HepG2 (cell line): ENCODE data around the gene DOK7. TPM values are rescaled to one million over a fixed set of nuclear protein-coding genes. Genes with fewer than 3 reads are reported as not detected.

ENCODE experiments used
- ASH2L ChIP-seq: fragments of 300-600, 200-600 bp; sonication (generic); IDR thresholded peaks from 2 replicates; pipeline ENCODE4 v1.7.0; 2017; ENCODE audit warnings: low read depth, mild to moderate bottlenecking, moderate library complexity, mixed read lengths, low read length; ENCODE audit not compliant: insufficient read length
- HNRNPK ChIP-seq: fragments of 200-400 bp; formaldehyde crosslinking; IDR thresholded peaks from 2 replicates; pipeline ENCODE4 v1.6.1; 2018; ENCODE audit warnings: low read length, low read depth, moderate library complexity, mild to moderate bottlenecking; ENCODE audit not compliant: poor library complexity, severe bottlenecking
- NKX3-1 ChIP-seq: sonication (generic); formaldehyde crosslinking; IDR thresholded peaks from 2 replicates; pipeline ENCODE4 v1.5.0; 2020; ENCODE audit warnings: missing genetic modification reagents
- RAD51 ChIP-seq: fragments of 450-650 bp; IDR thresholded peaks from 2 replicates; pipeline ENCODE4 v1.6.1; 2016; ENCODE audit warnings: borderline replicate concordance
- STAG1 ChIP-seq: sonication (generic); formaldehyde crosslinking; IDR thresholded peaks from 2 replicates; pipeline ENCODE4 v1.4.0; 2020; ENCODE audit warnings: missing genetic modification reagents
- ZHX2 ChIP-seq, 2 experiments: sonication (generic) in 1 of 2; formaldehyde crosslinking in 1 of 2; IDR thresholded peaks; 2 replicates each; pipeline versions ENCODE4 v1.6.1 to v1.9.0; 2014 to 2022; ENCODE audit warnings: antibody characterized with exemption in 1 of 2, borderline replicate concordance in 1 of 2, inconsistent platforms in 1 of 2, low read depth in 1 of 2, missing genetic modification reagents in 1 of 2
- ZNF10 ChIP-seq: sonication (generic); formaldehyde crosslinking; IDR thresholded peaks from 2 replicates; pipeline ENCODE4 v1.4.0; 2020; ENCODE audit warnings: mild to moderate bottlenecking, low read depth, missing genetic modification reagents, borderline replicate concordance
- ZNF570 ChIP-seq: sonication (generic); formaldehyde crosslinking; IDR thresholded peaks from 2 replicates; pipeline ENCODE4 v1.4.0; 2020; ENCODE audit warnings: mild to moderate bottlenecking, missing genetic modification reagents, borderline replicate concordance
- ZNF609 ChIP-seq: sonication (generic); formaldehyde crosslinking; IDR thresholded peaks from 2 replicates; pipeline ENCODE4 v1.4.0; 2020; ENCODE audit warnings: mild to moderate bottlenecking, missing genetic modification reagents, borderline replicate concordance
- ZSCAN9 ChIP-seq: IDR thresholded peaks from 2 replicates; pipeline ENCODE4 v1.6.1; 2016; ENCODE audit warnings: borderline replicate concordance
- polyA plus RNA-seq, 8 experiments: library from polyadenylated mRNA; depleted of rRNA in 3 of 8; stranded (reverse) in 7 of 8; unstranded in 1 of 8; fragments of >200 nt; fragmentation: Illumina TruSeq in 4 of 8; extraction: Trizol in 4 of 8; gene quantifications; 2 replicates each; pipeline versions ENCODE4 v1.2.1 to v1.2.3, GENCODE V29; 2011 to 2016; ENCODE audit warnings: low read depth in 4 of 8, missing spikeins in 1 of 8, mixed read lengths in 1 of 8; ENCODE audit not compliant: insufficient read depth in 1 of 8
- total RNA-seq, 5 experiments: library from RNA; depleted of rRNA; stranded (reverse); fragments of >200 nt; fragmentation: Illumina TruSeq; extraction: Trizol; gene quantifications; 2 replicates each; pipeline ENCODE4 v1.2.3, GENCODE V29; 2016; ENCODE audit warnings: low read depth in 1 of 5
- TF ChIP-seq, protein P1 (sequence below): sonication (generic); formaldehyde crosslinking; IDR thresholded peaks from 2 replicates; pipeline ENCODE4 v1.4.0; 2020; ENCODE audit warnings: missing genetic modification reagents

The DOK7 gene
- total and polyA plus RNA-seq, 2 of the 13 experiments (the other 11 are each of a cell fraction or from before 2014, with no cell fraction given) = 0.03 to 0.07 TPM

- TF ChIP-seq ZNF609 (peak; percentile 40; the same call in 1 of the 2 replicates), ZNF10 (no peak), ASH2L (peak; percentile 14), ZSCAN9 (CRISPR knock-in tag) (no peak), NKX3-1 (CRISPR knock-in tag) (no peak), RAD51 (no peak), ZHX2 (IDR thresholded peaks at IDR 0.05; ENCODE audit: low read depth) (no peak), ZHX2 (CRISPR knock-in tag; IDR thresholded peaks at IDR 0.05; ENCODE audit: borderline replicate concordance) (no peak), STAG1 (CRISPR knock-in tag) (peak; percentile 98), HNRNPK (no peak), ZNF570 (CRISPR knock-in tag) (no peak)
- TF ChIP-seq, protein P1, sequence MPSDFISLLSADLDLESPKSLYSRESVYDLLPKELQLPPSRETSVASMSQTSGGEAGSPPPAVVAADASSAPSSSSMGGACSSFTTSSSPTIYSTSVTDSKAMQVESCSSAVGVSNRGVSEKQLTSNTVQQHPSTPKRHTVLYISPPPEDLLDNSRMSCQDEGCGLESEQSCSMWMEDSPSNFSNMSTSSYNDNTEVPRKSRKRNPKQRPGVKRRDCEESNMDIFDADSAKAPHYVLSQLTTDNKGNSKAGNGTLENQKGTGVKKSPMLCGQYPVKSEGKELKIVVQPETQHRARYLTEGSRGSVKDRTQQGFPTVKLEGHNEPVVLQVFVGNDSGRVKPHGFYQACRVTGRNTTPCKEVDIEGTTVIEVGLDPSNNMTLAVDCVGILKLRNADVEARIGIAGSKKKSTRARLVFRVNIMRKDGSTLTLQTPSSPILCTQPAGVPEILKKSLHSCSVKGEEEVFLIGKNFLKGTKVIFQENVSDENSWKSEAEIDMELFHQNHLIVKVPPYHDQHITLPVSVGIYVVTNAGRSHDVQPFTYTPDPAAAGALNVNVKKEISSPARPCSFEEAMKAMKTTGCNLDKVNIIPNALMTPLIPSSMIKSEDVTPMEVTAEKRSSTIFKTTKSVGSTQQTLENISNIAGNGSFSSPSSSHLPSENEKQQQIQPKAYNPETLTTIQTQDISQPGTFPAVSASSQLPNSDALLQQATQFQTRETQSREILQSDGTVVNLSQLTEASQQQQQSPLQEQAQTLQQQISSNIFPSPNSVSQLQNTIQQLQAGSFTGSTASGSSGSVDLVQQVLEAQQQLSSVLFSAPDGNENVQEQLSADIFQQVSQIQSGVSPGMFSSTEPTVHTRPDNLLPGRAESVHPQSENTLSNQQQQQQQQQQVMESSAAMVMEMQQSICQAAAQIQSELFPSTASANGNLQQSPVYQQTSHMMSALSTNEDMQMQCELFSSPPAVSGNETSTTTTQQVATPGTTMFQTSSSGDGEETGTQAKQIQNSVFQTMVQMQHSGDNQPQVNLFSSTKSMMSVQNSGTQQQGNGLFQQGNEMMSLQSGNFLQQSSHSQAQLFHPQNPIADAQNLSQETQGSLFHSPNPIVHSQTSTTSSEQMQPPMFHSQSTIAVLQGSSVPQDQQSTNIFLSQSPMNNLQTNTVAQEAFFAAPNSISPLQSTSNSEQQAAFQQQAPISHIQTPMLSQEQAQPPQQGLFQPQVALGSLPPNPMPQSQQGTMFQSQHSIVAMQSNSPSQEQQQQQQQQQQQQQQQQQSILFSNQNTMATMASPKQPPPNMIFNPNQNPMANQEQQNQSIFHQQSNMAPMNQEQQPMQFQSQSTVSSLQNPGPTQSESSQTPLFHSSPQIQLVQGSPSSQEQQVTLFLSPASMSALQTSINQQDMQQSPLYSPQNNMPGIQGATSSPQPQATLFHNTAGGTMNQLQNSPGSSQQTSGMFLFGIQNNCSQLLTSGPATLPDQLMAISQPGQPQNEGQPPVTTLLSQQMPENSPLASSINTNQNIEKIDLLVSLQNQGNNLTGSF = no peak
These were observed 20.0 kb upstream of the DOK7 start (continued) for GRCh38 chr4:3442959-3443749.
